A549 (cell line): ENCODE results near the gene SLC6A12.
"Not testable (repeated sequence)": the region's sequence is repeated elsewhere in the genome, so short reads cannot be mapped to it uniquely, and the experiment has no call there.

Experiments
- BHLHE40 ChIP-seq: IDR thresholded peaks from 2 replicates; pipeline ENCODE4 v1.6.1; 2012; ENCODE audit warnings: low read depth, low read length, inconsistent platforms
- CHD2 ChIP-seq: fragments of 150-350 bp; IDR thresholded peaks from 2 replicates; pipeline ENCODE4 v1.6.1; 2014; ENCODE audit warnings: low read length; ENCODE audit not compliant: partially characterized antibody
- CTCF ChIP-seq: fragments of >200 bp; sonication (Bioruptor Twin); formaldehyde crosslinking; IDR thresholded peaks from 3 replicates; pipeline ENCODE4 v1.5.1; 2016
- ESRRA ChIP-seq: fragments of 150-350 bp; IDR thresholded peaks from 2 replicates; pipeline ENCODE4 v1.6.1; 2014; ENCODE audit warnings: mild to moderate bottlenecking, low read length, borderline replicate concordance
- MAFK ChIP-seq: fragments of 450-650 bp; IDR thresholded peaks from 2 replicates; pipeline ENCODE4 v1.6.1; 2014; ENCODE audit not compliant: partially characterized antibody
- MAX ChIP-seq: IDR thresholded peaks from 2 replicates; pipeline ENCODE4 v1.6.1; 2012
- POLR2A ChIP-seq: IDR thresholded peaks from 2 replicates; pipeline ENCODE4 v1.6.1; 2012; ENCODE audit warnings: mild to moderate bottlenecking, low read length
- POLR2AphosphoS2 ChIP-seq: conservative IDR thresholded peaks from 2 replicates; pipeline ENCODE4 v1.6.1; 2012; ENCODE audit warnings: low read length, improper control_type of control experiment, inconsistent platforms
- RARB ChIP-seq: fragments of 250-450 bp; sonication (Bioruptor Pico); IDR thresholded peaks from 2 replicates; pipeline ENCODE4 v1.8.0; 2021; ENCODE audit warnings: mild to moderate bottlenecking, moderate library complexity
- RFX5 ChIP-seq: fragments of 450-650 bp; IDR thresholded peaks from 2 replicates; pipeline ENCODE4 v1.7.1; 2014; ENCODE audit warnings: antibody characterized with exemption, mild to moderate bottlenecking, moderate library complexity
- RNF2 ChIP-seq: fragments of 200-600 bp; sonication (generic); IDR thresholded peaks from 2 replicates; pipeline ENCODE4 v1.6.1; 2016; ENCODE audit warnings: low read depth, mild to moderate bottlenecking, antibody characterized with exemption, moderate library complexity, borderline replicate concordance
- USF2 ChIP-seq: fragments of 450-650 bp; IDR thresholded peaks from 2 replicates; pipeline ENCODE4 v1.6.1; 2014; ENCODE audit warnings: antibody characterized with exemption

- not testable (repeated sequence) for TF ChIP-seq USF2, MAX, POLR2A, ESRRA, RARB, CHD2, CTCF, RFX5, MAFK, BHLHE40, RNF2, POLR2AphosphoS2
These were observed 25.7 kb downstream of the SLC6A12 start for GRCh38 chr12:187986-188909.
